SKM-1 treated with dmso at 0.1 percent for 144 hours (cell line): ENCODE results near the gene PPP1R1A.

Experiments
- DNase-seq: peaks from one replicate; lab custom pipeline; 2025; ENCODE audit not compliant: unreplicated experiment; lab: John Stamatoyannopoulos, UW

Gene PPP1R1A

GRCh38 chr12:54603872-54604271, 15.4 kb upstream of the PPP1R1A start:
- DNase-seq: no peak

DNA sequence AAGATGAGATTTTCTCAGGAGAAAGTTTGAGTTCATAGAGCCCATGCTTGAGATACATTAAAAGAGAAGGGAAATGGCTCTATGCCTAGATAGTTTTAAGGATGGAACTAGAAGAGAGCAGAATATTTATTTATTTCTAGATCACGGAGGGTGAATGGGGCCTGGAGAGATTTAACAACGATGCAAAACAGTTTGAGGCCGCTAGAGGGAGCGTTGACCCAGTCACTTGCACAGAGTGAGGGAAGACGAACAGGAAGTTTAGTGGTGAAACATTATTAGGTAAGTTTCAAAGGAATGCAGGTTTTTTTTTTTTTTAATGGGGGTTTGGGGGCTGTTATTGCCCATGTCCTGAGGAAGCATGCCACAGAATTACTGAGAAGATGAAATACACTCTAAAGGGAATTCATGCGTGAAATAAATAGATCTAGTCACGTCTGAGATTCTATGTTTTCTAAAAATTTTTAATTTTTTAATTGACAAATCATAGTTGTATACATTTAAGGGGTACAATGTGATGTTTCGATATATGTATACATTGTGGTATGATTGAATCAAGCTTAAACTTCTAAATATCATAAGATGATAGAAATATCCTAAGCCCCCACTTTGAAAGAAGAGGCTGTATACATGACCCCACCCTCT, 14.8 kb upstream of the PPP1R1A start:
- DNase-seq: peak; percentile 69

- no peak for DNase-seq
Measured at GRCh38 chr12:54602661-54603060, 14.2 kb upstream of the PPP1R1A start.

- DNase-seq: no peak
Measured at GRCh38 chr12:54601841-54602240, 13.4 kb upstream of the PPP1R1A start.

DNA sequence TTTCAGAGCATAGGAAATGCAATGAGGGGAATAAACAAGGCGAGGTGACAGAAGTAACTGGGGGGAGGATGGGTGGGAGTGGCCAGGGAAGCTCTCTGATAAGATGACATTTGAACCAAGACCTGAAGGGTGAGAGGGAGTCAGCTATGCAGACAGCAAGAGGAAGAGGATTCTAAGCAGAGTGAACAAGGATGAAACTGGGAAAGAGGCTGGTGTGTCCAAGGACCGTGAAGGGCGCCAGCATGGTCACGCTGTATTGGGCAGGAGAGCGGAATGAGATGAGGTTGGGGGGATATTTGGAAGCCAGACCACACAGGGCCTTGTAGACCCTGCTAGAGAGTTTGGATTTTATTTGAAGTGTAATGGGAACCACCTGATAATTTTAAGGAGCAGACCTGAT, 10.5 kb upstream of the PPP1R1A start:
- DNase-seq: no peak

DNA sequence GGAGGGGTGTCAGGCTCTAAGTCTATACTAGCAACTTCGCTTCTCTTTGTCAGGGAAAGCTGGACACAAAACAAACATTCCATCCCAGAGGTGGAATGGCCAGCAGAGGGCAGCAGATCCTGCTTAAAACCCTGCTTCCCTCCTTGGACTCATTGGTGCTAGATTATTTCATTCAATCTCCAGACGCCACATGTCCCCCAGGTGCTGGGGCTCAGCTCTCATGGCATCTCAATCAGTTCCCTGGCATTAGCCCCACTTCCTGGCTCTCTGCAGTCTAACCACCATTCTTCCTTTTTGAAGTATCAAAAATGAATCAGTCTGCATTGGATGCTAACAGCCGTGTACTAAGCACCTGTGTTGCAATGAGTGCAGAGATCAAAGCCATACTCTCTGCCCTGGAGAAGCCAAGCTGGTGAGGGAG, 8.1 kb upstream of the PPP1R1A start:
- DNase-seq: peak; percentile 21

GRCh38 chr12:54595471-54595870, 7.0 kb upstream of the PPP1R1A start:
- DNase-seq: no peak

GRCh38 chr12:54593725-54594124, 5.3 kb upstream of the PPP1R1A start:
- DNase-seq: no peak

DNA sequence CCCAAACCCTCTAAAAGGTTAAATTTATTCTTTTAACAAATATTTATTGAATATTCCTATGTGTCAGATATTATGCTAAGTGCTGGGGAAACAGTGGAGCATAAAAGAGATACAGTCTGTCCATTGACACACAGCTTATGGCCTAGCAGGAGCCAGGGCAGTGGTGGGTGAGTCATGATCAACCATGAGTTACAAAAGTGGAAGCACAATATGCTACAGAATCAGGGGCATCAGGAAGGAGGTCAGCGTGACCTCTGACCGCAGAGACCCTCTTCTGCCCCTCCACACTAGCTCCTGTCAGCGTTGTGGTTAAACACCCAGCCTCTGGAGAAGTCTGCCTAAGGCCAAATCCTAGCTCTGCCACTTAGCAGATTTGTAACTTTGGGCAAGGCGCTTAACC, 4.7 kb upstream of the PPP1R1A start:
- no peak for DNase-seq

GRCh38 chr12:54592316-54592715, 3.9 kb upstream of the PPP1R1A start:
- DNase-seq: no peak

DNA sequence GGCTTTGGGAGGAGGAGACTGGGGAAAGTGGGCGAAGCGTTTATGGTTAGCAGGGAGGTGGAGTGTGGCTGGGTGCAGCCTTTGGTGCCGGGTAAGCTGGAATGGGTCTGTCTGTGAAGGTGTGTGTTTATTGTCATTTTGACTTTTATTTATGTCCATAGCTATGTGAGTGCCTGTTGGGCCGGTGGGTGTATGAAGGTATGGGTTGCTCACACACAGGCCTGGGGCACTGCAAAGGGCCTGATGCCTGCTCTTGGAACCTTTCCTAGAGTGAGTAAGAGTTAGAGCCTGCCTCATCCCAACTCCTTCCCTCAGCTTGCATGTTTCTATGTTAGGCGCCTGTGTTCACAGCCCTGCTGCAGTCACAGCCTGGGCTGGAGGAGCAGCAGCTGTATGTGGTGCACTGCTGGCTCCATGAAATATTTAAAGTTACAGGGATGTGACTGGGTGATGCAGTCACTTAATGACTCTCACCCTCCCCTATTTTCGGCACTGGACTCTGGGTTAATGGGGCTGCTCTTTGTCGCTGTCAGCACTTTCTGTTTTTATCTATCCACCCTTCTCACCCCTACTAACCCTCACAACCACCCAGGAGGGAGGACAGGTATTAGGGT, 2.6 kb upstream of the PPP1R1A start:
- DNase-seq: no peak

DNA sequence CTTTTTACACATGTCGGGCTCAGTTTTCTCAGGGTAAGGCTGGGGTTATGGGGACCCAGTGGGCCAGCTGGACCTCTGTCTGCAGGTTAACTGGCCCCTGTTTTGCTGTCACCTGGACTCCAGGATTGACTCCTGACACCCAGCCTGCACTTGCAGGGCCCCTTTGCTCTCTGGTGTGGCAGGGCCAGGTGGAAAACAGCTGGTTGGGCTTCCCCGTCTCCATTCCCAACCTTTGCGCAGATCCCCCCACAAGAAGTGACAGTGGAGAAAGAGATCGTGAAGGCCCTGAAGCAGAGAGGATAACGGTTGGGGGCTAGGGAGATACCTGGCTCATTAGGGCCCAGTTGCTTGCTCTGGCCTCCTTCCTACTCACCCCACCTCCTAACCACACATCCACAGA, 1.5 kb upstream of the PPP1R1A start:
- no peak for DNase-seq

- DNase-seq: no peak
Measured at GRCh38 chr12:54588890-54589267, 420 bp upstream of the PPP1R1A start.

GRCh38 chr12:54587315-54587873, 1.1 kb downstream of the PPP1R1A start:
- DNase-seq: no peak

DNA sequence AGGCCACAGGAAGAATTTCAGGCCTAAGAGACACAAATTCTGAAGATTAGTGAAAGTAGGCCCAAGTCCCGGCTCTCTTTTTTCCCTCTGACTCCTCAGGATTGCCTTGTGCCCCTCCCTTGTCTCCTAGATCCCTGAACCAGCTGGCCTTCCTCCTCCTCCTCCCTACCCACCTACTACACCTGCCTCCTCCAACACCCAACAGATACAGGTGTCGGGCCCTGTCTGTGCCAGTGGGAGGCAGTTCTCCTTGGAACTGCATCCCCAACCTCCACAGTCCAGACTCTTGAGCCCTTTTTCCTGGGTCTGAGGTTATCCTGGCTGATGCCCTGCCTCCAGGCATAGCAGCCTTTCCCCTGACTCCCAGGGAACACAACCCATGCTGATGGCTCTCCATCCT, 1.8 kb downstream of the PPP1R1A start:
- DNase-seq: no peak

GRCh38 chr12:54585243-54585642, 3.2 kb downstream of the PPP1R1A start:
- no peak for DNase-seq

- no peak for DNase-seq
Measured at GRCh38 chr12:54584128-54584527, 4.3 kb downstream of the PPP1R1A start.

- no peak for DNase-seq
Measured at GRCh38 chr12:54583726-54584125, 4.7 kb downstream of the PPP1R1A start.

- DNase-seq: no peak
Measured at GRCh38 chr12:54581412-54581811, 7.0 kb downstream of the PPP1R1A start.

- DNase-seq: peak; percentile 4
Measured at GRCh38 chr12:54579696-54580333, 8.6 kb downstream of the PPP1R1A start.

DNA sequence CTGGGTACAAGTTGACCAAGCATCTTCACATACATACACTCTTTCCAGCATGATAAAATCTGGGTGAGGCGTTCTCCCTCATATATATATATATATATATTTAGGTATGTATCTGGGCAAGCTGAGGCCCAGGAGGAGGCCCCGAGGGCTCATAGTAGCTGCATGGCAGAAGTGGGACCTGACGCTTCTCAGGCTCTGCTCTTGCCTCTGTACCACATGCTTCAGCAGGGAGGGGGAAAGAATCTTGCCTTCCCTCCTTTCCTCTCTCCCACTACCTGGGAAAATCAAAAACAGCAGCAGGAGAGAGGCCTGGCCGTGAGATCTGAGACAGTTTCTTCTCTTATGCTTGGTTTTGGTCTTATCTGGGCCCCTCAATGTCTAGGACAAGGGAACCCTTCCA, 9.2 kb downstream of the PPP1R1A start:
- no peak for DNase-seq

GRCh38 chr12:54578778-54579177, 9.7 kb downstream of the PPP1R1A start:
- DNase-seq: no peak
